ENCODE results near the gene TMEM94. TPM values are rescaled to one million over a fixed set of nuclear protein-coding genes. Genes with fewer than 3 reads are reported as not detected.

The TMEM94 gene
- total RNA-seq, 1 donor from 2014 or later = 27.9 TPM

GRCh38 chr17:75524970-75525805 lies 68.8 kb downstream of the TMEM94 start, which contains the start of gene LLGL2:
Gene LLGL2 (plus strand): TSS chr17:75525697. CDS start chr17:75543427, 17,730 bp downstream.
- peak; percentile 82 for DNase-seq (ENCODE audit: low spot score)

- DNase-seq (ENCODE audit: low spot score) = no peak
Measured at GRCh38 chr17:75525806-75526554, 69.5 kb downstream of the TMEM94 start.

DNA sequence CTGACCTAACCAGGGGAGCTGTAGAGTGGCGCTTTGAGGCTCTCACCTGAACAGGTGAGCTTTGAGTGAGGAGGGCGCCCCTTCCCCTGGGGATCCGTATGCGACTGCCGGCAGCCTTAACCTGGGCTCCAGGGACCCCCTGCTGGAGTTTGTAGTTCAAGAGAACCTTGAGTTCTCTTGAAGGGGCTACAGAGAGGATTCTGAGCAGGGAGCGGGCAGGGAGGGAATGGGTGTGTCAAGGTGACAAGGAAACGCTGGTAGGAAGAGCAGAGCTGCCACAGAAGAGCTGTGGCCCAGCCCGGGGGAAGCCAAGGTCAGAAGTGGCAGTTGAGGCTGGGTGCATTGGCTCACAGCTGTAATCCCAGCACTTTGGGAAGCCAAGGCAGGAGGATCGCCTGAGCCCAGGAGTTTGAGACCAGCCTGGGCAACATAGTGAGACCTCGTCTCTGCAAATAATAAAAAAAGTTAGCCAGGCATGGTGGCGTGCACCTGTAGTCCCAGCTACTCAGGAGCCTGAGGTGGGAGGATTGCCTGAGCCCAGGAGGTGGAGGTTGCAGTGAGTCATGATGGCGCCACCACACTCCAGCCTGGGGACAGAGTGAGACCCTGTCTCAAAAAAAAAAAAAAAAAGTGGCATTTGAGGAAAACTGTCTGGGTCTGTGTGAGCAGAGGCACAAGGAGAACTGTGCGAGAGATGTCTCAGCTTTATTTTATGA lies 70.3 kb downstream of the TMEM94 start:
- no peak for DNase-seq (ENCODE audit: low spot score)

DNA sequence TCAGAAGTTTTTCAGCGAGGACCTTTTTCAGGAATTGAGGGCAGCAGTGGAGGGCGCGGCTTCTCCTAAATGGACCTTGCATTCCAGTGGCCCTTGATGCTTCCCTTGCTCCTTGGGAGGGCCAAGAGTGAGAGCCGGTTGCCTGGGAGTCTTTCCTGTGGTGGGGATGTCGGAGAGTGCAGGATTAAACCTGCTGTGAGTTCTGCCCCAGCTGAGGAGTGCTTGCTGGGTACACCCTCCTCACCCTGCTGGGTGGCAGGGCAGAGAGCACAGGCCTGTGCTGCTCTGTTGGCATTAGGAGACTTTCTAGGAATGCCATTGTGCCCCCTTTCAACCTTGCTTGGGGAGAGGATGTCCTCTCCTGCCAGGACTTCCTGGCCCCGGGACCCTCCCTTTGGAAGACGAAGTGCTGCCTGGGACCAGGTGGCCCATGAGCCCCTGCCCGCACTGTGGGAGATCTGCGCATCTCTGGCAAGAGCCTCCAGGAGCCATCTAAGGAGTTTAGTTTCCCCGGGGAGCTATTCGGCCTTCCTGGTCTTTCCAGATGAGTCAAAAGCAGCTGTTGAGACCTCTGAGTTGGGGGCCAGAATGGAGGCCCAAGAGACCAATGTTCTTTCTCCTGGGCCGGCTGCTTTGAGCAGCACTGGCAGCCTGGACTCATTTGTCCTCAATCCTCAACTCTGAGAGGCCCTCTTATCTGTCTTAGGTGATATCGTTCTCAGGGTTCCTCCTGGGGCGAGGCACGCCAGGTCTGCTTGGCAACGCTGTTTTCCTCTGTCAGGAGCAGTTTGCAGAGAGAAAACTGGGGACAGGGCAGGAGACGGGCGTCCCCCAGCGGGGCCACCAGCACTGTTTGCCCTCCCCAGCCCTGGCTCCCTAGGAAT lies 74.6 kb downstream of the TMEM94 start:
- DNase-seq (ENCODE audit: low spot score) = no peak

GRCh38 chr17:75531721-75532072 lies 75.3 kb downstream of the TMEM94 start:
- no peak for DNase-seq (ENCODE audit: low spot score)

DNA sequence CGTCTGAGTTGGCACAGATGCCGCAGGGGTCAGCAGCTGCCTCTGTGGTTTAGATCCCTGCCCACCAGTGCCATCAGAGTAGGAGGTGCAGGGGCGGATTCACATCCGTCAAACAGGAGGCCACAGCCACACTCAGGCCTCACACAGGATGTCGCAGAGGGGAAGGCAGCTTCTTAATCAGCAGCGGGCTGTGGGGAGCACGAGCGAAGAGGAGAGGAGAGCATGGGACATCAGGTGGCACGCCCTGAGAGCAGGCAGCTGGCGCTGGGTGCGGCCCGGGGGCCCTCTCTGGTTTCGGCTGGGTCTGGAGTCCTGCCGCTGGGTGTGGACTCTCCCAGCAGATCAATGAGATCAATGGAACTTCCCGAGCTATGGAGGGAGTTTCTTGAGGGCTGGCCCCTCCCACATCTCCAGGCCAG lies 78.7 kb downstream of the TMEM94 start:
- no peak for DNase-seq (ENCODE audit: low spot score)

DNA sequence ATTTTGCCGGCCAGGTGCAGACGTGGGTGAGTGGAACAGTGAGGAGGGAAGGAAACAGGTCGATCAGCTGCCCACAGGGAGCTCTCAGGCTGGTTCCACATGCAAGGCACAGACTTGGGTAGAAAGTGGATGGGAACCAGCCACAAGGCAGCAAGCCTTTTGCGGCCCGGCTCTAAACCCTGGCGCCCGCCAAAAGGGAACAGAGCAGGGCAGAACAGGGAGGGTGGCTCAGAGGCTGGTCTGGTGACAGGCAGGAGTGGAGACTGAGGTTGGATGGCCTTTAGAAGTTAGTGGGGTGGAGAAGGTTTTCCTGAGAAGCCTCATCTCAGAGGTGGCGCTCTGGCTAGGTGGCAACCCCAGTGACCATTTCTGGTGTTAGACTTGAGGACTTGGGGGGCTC lies 79.4 kb downstream of the TMEM94 start:
- no peak for DNase-seq (ENCODE audit: low spot score)

DNA sequence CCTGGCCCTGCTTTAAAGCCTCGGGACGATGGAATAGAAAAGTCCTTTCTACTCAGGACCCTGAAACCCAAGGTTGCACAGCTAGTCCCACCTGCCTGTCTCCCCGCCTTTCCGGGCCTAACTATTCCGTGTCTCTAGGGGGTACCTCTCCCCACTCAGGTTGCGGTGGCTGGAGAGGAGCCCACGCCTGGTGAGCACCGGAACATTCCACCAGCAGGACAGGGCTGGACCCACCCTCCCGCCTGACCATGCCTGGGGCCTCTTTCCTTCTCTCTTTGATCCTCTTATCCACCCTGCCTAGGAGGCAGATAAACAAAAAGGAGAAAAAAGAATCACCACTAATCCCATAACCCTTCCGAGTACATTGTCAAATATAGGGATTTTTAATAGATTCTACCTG lies 79.9 kb downstream of the TMEM94 start:
- DNase-seq (ENCODE audit: low spot score) = no peak

DNA sequence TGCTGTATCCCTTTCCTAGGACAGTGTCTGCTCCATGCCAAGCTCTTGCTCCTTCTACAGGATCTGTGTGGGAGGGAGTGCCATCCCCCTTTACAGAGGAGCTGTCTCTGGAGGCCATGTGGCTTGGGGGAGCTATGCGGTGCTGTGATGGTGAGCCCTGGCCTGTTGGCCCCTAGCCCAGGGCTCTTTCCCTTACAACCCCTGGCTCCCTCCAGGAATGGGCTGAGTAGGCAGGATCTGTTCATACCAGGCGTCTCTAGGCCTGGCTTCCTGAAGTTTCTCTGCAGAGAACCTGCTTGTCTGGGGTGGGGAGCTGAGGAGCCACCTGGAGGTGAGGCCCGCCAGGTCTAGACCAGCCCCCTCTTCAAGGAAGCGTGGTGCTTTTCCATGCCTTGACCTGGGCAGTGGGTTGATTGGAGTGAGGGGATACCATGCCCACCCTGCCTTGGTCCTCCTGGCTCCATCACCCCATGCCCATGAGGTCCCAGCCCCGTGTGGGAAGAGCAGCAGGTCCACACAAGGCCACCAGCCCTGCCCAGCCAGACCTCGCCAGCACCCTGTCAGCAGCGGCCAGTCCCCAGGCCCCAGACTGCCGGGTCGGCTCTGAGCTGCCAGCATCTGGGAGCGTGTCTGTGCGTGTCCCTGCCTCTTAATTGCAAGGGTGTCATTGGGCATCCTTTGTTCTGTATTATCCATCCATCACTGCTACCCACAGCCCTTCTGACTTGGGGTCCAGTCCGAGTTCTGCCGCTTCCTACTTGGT lies 83.7 kb downstream of the TMEM94 start:
- peak; percentile 40 for DNase-seq (ENCODE audit: low spot score)

- no peak for DNase-seq (ENCODE audit: low spot score)
Measured at GRCh38 chr17:75540923-75541503, 84.6 kb downstream of the TMEM94 start.

GRCh38 chr17:75542229-75542628 lies 85.8 kb downstream of the TMEM94 start:
- no peak for DNase-seq (ENCODE audit: low spot score)

GRCh38 chr17:75542728-75543336 lies 86.4 kb downstream of the TMEM94 start:
- no peak for DNase-seq (ENCODE audit: low spot score)

GRCh38 chr17:75544250-75544649 lies 87.8 kb downstream of the TMEM94 start:
- no peak for DNase-seq (ENCODE audit: low spot score)

- DNase-seq (ENCODE audit: low spot score) = no peak
Measured at GRCh38 chr17:75546181-75546580, 89.7 kb downstream of the TMEM94 start.

GRCh38 chr17:75547091-75547490 lies 90.7 kb downstream of the TMEM94 start:
- DNase-seq (ENCODE audit: low spot score) = no peak

DNA sequence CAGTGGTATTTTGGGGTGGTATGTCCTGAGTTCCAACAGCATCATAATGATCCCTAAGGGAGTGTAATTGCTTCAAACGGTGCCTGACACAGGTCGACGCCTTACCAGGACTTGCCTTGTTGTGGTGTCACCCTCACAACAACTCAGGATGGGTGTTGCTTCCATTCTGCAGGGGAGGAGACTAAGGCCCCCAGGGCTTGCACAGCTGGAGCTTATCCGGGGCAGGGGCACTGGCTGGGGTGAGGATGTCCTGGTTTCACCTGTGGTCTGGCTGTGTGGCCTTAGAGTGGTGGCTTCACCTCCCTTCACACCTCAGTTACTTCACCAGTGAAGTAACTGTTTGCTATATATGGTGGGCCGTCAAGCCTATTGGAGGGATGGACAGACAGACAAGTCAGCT lies 92.4 kb downstream of the TMEM94 start:
- DNase-seq (ENCODE audit: low spot score) = no peak
